Posterior cingulate gyrus (tissue), 11 donors: Measurements from ENCODE around the gene HSD17B14.
"Not testable (repeated sequence)": the region's sequence is repeated elsewhere in the genome, so short reads cannot be mapped to it uniquely, and the experiment has no call there.

Experiments used
- DNase-seq, 10 donors: peaks; one replicate each; pipeline versions ENCODE4 v3.0.0 to v3.0.0-alpha.2; 2020 to 2021; ENCODE audit warnings: mixed read lengths in 3 of 10
- intact Hi-C: fragments of 100-400 bp; cut with DNase I; formaldehyde crosslinking; loops from one replicate; pipeline ENCODE4 v1.15.1; 2023

HSD17B14 gene

GRCh38 chr19:48868114-48868886 lies 32.0 kb upstream of the HSD17B14 start, which contains the start of gene PLEKHA4:
Gene PLEKHA4, minus strand, starts transcription at chr19:48868617. Its CDS starts 997 bp downstream, at chr19:48867620.
- intact Hi-C loops = no loop called here
- DNase-seq = no peak

GRCh38 chr19:48867746-48868113 lies 31.4 kb upstream of the HSD17B14 start:
- DNase-seq = no peak
- intact Hi-C loops = no loop called here

GRCh38 chr19:48867123-48867745 lies 30.9 kb upstream of the HSD17B14 start:
- intact Hi-C loops = no loop called here
- DNase-seq = no peak

GRCh38 chr19:48866692-48867091 lies 30.4 kb upstream of the HSD17B14 start:
- intact Hi-C loops = no loop called here
- DNase-seq = no peak

GRCh38 chr19:48862827-48863226 lies 26.5 kb upstream of the HSD17B14 start:
- DNase-seq = no peak
- intact Hi-C loops = no loop called here

- intact Hi-C loops = no loop called here
- no peak for DNase-seq
Observed at GRCh38 chr19:48861313-48861712, 25.0 kb upstream of the HSD17B14 start.

GRCh38 chr19:48859711-48860572 lies 23.7 kb upstream of the HSD17B14 start:
- no peak for DNase-seq
- intact Hi-C loops = no loop called here

- peak in 2 of 10 donors; percentile 84 to 89 for DNase-seq
- intact Hi-C loops = no loop called here
Observed at GRCh38 chr19:48858984-48859710, 22.9 kb upstream of the HSD17B14 start.

GRCh38 chr19:48856921-48857320 lies 20.6 kb upstream of the HSD17B14 start:
- intact Hi-C loops = no loop called here
- DNase-seq = no peak

GRCh38 chr19:48854103-48854502 lies 17.8 kb upstream of the HSD17B14 start:
- DNase-seq = no peak
- intact Hi-C loops = no loop called here

- intact Hi-C loops = no loop called here
- no peak for DNase-seq
Observed at GRCh38 chr19:48853483-48853882, 17.2 kb upstream of the HSD17B14 start.

GRCh38 chr19:48852292-48852691 lies 16.0 kb upstream of the HSD17B14 start:
- intact Hi-C loops = no loop called here
- no peak for DNase-seq

GRCh38 chr19:48846659-48847058 lies 10.4 kb upstream of the HSD17B14 start:
- DNase-seq, intact Hi-C loops: not testable (repeated sequence)

GRCh38 chr19:48845384-48845783 lies 9.1 kb upstream of the HSD17B14 start:
- intact Hi-C loops = no loop called here

GRCh38 chr19:48844472-48844871 lies 8.2 kb upstream of the HSD17B14 start:
- intact Hi-C loops = no loop called here
- DNase-seq = no peak

More at GRCh38 chr19:48845384-48845783, 9.1 kb upstream of the HSD17B14 start:
- no peak for DNase-seq

GRCh38 chr19:48842789-48843162 lies 6.5 kb upstream of the HSD17B14 start:
- peak in 4 of 10 donors; percentile 34 to 50 (median 42) for DNase-seq
- intact Hi-C loops = loop anchor here (1.0 kb wide), 1 partner anchor 54 kb away; no protein-coding TSS in a partner anchor

GRCh38 chr19:48841571-48841970 lies 5.3 kb upstream of the HSD17B14 start:
- intact Hi-C loops = loop anchor here (2.0 kb wide), 1 partner anchor 195 kb away; the partner anchor contains the start of gene CA11
- no peak for DNase-seq

- DNase-seq = peak in 1 of 10 donors; percentile 81
- intact Hi-C loops = loop anchor here (2.0 kb wide), 1 partner anchor 194 kb away; the partner anchor contains the start of gene CA11
Observed at GRCh38 chr19:48841047-48841446, 4.8 kb upstream of the HSD17B14 start.

GRCh38 chr19:48837687-48838086 lies 1.4 kb upstream of the HSD17B14 start:
- no peak for DNase-seq
- intact Hi-C loops = no loop called here

- DNase-seq = peak; percentile 61 to 98 (median 87)
- intact Hi-C loops = no loop called here
Observed at GRCh38 chr19:48837051-48837524, 797 bp upstream of the HSD17B14 start.
